HepG2 (cell line): ENCODE results near the gene SLC5A5.
"Not testable (repeated sequence)": the region's sequence is repeated elsewhere in the genome, so short reads cannot be mapped to it uniquely, and the experiment has no call there.

Experiments used
- IRX3 ChIP-seq: sonication (generic); formaldehyde crosslinking; IDR thresholded peaks from 2 replicates; pipeline ENCODE4 v1.8.1; 2023; ENCODE audit warnings: mild to moderate bottlenecking, low read depth, missing genetic modification reagents, borderline replicate concordance
- JUN ChIP-seq: sonication (generic); formaldehyde crosslinking; IDR thresholded peaks from 2 replicates; pipeline ENCODE4 v1.4.0; 2020; ENCODE audit warnings: mild to moderate bottlenecking, missing genetic modification reagents
- RAD21 ChIP-seq: fragments of 450-650 bp; formaldehyde crosslinking; IDR thresholded peaks from 2 replicates; pipeline ENCODE4 v1.5.0; 2020; ENCODE audit warnings: mild to moderate bottlenecking
- RFX5 ChIP-seq: IDR thresholded peaks from 2 replicates; pipeline ENCODE4 v1.6.1; 2011; ENCODE audit warnings: low read depth, low read length, improper control_type of control experiment
- TCF7 ChIP-seq: sonication (generic); IDR thresholded peaks from 2 replicates; pipeline ENCODE4 v1.6.1; 2016; ENCODE audit warnings: antibody characterized with exemption, low read depth
- ZNF350 ChIP-seq: sonication (generic); formaldehyde crosslinking; IDR thresholded peaks from 2 replicates; pipeline ENCODE4 v1.4.0; 2020; ENCODE audit warnings: mild to moderate bottlenecking, low read depth, missing genetic modification reagents, borderline replicate concordance
- ZZZ3 ChIP-seq: sonication (generic); formaldehyde crosslinking; IDR thresholded peaks from 2 replicates; pipeline ENCODE4 v1.4.0; 2020; ENCODE audit warnings: missing genetic modification reagents, mild to moderate bottlenecking, borderline replicate concordance
- TF ChIP-seq, protein P1 (sequence below): sonication (generic); formaldehyde crosslinking; IDR thresholded peaks from 2 replicates; pipeline ENCODE4 v1.5.1; 2020; ENCODE audit warnings: mild to moderate bottlenecking, moderate library complexity, missing genetic modification reagents

DNA sequence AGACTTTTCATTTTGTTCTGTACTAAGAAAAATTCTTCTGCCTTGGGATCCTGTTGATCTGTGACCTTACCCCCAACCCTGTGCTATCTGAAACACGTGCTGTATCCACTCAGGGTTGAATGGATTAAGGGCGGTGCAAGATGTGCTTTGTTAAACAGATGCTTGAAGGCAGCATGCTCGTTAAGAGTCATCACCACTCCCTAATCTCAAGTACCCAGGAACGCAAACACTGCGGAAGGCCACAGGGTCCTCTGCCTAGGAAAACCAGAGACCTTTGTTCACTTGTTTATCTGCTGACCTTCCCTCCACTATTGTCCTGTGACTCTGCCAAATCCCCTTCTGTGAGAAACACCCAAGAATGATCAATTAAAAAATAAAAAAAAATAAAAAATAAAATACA lies 47.4 kb downstream of the SLC5A5 start:
- not testable (repeated sequence) for TF ChIP-seq RAD21; TCF7; RFX5; JUN (CRISPR knock-in tag); IRX3 (CRISPR knock-in tag); ZNF350 (CRISPR knock-in tag); ZZZ3 (CRISPR knock-in tag)
- TF ChIP-seq, protein P1, sequence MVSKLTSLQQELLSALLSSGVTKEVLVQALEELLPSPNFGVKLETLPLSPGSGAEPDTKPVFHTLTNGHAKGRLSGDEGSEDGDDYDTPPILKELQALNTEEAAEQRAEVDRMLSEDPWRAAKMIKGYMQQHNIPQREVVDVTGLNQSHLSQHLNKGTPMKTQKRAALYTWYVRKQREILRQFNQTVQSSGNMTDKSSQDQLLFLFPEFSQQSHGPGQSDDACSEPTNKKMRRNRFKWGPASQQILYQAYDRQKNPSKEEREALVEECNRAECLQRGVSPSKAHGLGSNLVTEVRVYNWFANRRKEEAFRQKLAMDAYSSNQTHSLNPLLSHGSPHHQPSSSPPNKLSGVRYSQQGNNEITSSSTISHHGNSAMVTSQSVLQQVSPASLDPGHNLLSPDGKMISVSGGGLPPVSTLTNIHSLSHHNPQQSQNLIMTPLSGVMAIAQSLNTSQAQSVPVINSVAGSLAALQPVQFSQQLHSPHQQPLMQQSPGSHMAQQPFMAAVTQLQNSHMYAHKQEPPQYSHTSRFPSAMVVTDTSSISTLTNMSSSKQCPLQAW (CRISPR knock-in tag): not testable (repeated sequence)
